K562 (cell line): ENCODE measurements around the gene QPCT. TPM values are rescaled to one million over a fixed set of nuclear protein-coding genes. Genes with fewer than 3 reads are reported as not detected.
A peak's percentile ranks its signal among the peaks of the same experiment; 100 is the strongest.

Source experiments
- ATAC-seq: fragments of 200-7000 bp; cut with Tn5 transposase; 3 replicates; pipeline ENCODE4 v1.9.1; 2020; ENCODE audit warnings: moderate library complexity
- BruUV-seq: library from RNA; stranded (reverse); fragments of 400-500 nt; replicated peaks from 2 replicates; lab custom pipeline; 2021; lab: Mats Ljungman, UMichigan
- CTCF ChIA-PET: fragments of 300-600 bp; formaldehyde crosslinking; extraction: SDS; loops from one replicate; lab custom pipeline; 2021; ENCODE audit warnings: low intra/inter-chr PET ratio; lab: Yijun Ruan, JAX
- POLR2A ChIA-PET: fragments of 300-600, 350-650 bp; sonication (Branson Sonifier 250); formaldehyde crosslinking; extraction: SDS; loops from one replicate; lab custom pipeline; 2021; ENCODE audit warnings: antibody characterized with exemption, inconsistent platforms; lab: Yijun Ruan, JAX
- DNase-seq, 4 experiments: peaks; one replicate each; pipeline versions ENCODE4 v3.0.0 to v3.0.0-alpha.2; 2011 to 2018; ENCODE audit warnings: low spot score in 3 of 4, mixed read lengths in 3 of 4; ENCODE audit errors: extremely low read depth in 1 of 4
- FAIRE-seq: peaks from 2 replicates; lab custom pipeline; 2011; peaks lifted over from hg19 to GRCh38; lab: Jason Lieb, UNC
- H2AFZ ChIP-seq: 2 replicates; pipeline ENCODE4 v1.6.0; 2011; ENCODE audit warnings: low read depth, low read length, control low read depth, inconsistent platforms
- H3K27ac ChIP-seq: fragments of 200-600 bp; 3 replicates; pipeline ENCODE4 v1.8.0; 2011; ENCODE audit warnings: low read depth, mild to moderate bottlenecking, control low read depth, inconsistent platforms, low read length, moderate library complexity, mixed read lengths; ENCODE audit errors: extremely low read depth
- H3K27me3 ChIP-seq, 2 experiments: fragments of 300-600 bp in 1 of 2; 2 replicates in 1 of 2; 3 replicates in 1 of 2; pipeline versions ENCODE4 v1.6.0 to v1.8.0; 2011; ENCODE audit warnings: inconsistent platforms in 2 of 2, low read length in 2 of 2, mild to moderate bottlenecking in 1 of 2, mixed read lengths in 1 of 2, moderate library complexity in 1 of 2; ENCODE audit not compliant: control insufficient read depth in 2 of 2, insufficient read depth in 2 of 2
- H3K36me3 ChIP-seq: fragments of 300-600 bp; 3 replicates; pipeline ENCODE4 v1.8.0; 2011; ENCODE audit warnings: mild to moderate bottlenecking, low read length, inconsistent platforms; ENCODE audit not compliant: control insufficient read depth, insufficient read depth
- H3K4me1 ChIP-seq, 2 experiments: fragments of 200-600 bp in 1 of 2; replicated peaks in 1 of 2; 2 replicates in 1 of 2; 3 replicates in 1 of 2; pipeline versions ENCODE4 v1.5.1 to v1.8.0; 2011; ENCODE audit warnings: inconsistent platforms in 2 of 2, low read length in 2 of 2, mild to moderate bottlenecking in 1 of 2, mixed read lengths in 1 of 2, moderate library complexity in 1 of 2; ENCODE audit not compliant: control insufficient read depth in 2 of 2, insufficient read depth in 2 of 2
- H3K4me2 ChIP-seq: 2 replicates; pipeline ENCODE4 v1.6.1; 2011; ENCODE audit warnings: low read length, control low read depth, inconsistent platforms, mixed read lengths; ENCODE audit not compliant: insufficient read depth
- H3K4me3 ChIP-seq: fragments of 200-600 bp; sonication (generic), shearing (Covaris generic); 2 replicates; pipeline ENCODE4 v1.5.1; 2016; ENCODE audit warnings: control low read depth, inconsistent platforms
- H3K79me2 ChIP-seq: fragments of 200-600 bp; 3 replicates; pipeline ENCODE4 v1.8.0; 2011; ENCODE audit warnings: low read length, inconsistent platforms; ENCODE audit not compliant: control insufficient read depth, insufficient read depth
- H3K9ac ChIP-seq, 2 experiments: 2 replicates each; pipeline versions ENCODE4 v1.6.0 to v1.6.1; 2011; ENCODE audit warnings: low read depth in 2 of 2, low read length in 2 of 2, control low read depth in 1 of 2, inconsistent platforms in 1 of 2, mild to moderate bottlenecking in 1 of 2, mixed read lengths in 1 of 2; ENCODE audit not compliant: insufficient read depth in 1 of 2
- H3K9me1 ChIP-seq: one replicate; pipeline ENCODE4 v1.6.0; 2011; ENCODE audit warnings: inconsistent platforms, mild to moderate bottlenecking, low read length, moderate library complexity; ENCODE audit not compliant: control insufficient read depth, insufficient read depth
- H3K9me3 ChIP-seq: replicated peaks from 2 replicates; pipeline ENCODE4 v1.5.1; 2011; ENCODE audit warnings: low read depth, low read length, inconsistent platforms; ENCODE audit not compliant: control insufficient read depth, insufficient read depth
- H4K20me1 ChIP-seq: replicated peaks from 2 replicates; pipeline ENCODE4 v1.6.1; 2011; ENCODE audit warnings: low read length, inconsistent platforms, mixed read lengths; ENCODE audit not compliant: control insufficient read depth, insufficient read depth
- ASH1L ChIP-seq: fragments of 450-650 bp; IDR thresholded peaks from 2 replicates; pipeline ENCODE4 v1.6.1; 2018; ENCODE audit warnings: borderline replicate concordance, mild to moderate bottlenecking, low read depth; ENCODE audit not compliant: partially characterized antibody
- ETS1 ChIP-seq: conservative IDR thresholded peaks from 2 replicates; pipeline ENCODE4 v1.6.1; 2011; ENCODE audit warnings: low read depth, mild to moderate bottlenecking, low read length; ENCODE audit not compliant: control insufficient read depth
- ETV5 ChIP-seq: sonication (generic); formaldehyde crosslinking; IDR thresholded peaks from 2 replicates; pipeline ENCODE4 v1.4.0; 2020; ENCODE audit warnings: low read depth, mild to moderate bottlenecking, missing genetic modification reagents
- HOXB6 ChIP-seq: fragments of 250-450 bp; sonication (Bioruptor Pico); IDR thresholded peaks from 2 replicates; pipeline ENCODE4 v1.5.1; 2022; ENCODE audit warnings: mild to moderate bottlenecking, borderline replicate concordance
- NFE2 ChIP-seq: IDR thresholded peaks from 2 replicates; pipeline ENCODE4 v1.6.1; 2014; ENCODE audit warnings: antibody characterized with exemption, low read depth
- RAD21 ChIP-seq, 2 experiments: fragments of 250-450 bp in 1 of 2; fragments of 450-650 bp in 1 of 2; sonication (Bioruptor Pico) in 1 of 2; formaldehyde crosslinking in 1 of 2; IDR thresholded peaks in 1 of 2; conservative IDR thresholded peaks in 1 of 2; 2 replicates each; pipeline versions ENCODE4 v1.4.0 to v1.8.0; 2020 to 2022; ENCODE audit warnings: mild to moderate bottlenecking in 2 of 2, moderate library complexity in 1 of 2
- ZBTB12 ChIP-seq: fragments of 250-450 bp; sonication (Bioruptor Pico); IDR thresholded peaks from 2 replicates; pipeline ENCODE4 v1.4.0; 2020
- ZFX ChIP-seq: sonication (generic); formaldehyde crosslinking; IDR thresholded peaks from 2 replicates; pipeline ENCODE4 v1.8.0; 2022; ENCODE audit warnings: mild to moderate bottlenecking, missing genetic modification reagents, moderate library complexity
- ZNF134 ChIP-seq: fragments of 250-450 bp; sonication (Bioruptor Pico); conservative IDR thresholded peaks from 2 replicates; pipeline ENCODE4 v1.4.0; 2020
- WGBS: fragments of 100-300 bp; shearing (Covaris generic); methylation state at CpG from one replicate; pipeline ENCODE4 v1.1.6; 2016; ENCODE audit warnings: low coverage, mixed read lengths; ENCODE audit not compliant: insufficient coverage; ENCODE audit errors: missing lambda C conversion rate; 5-methylcytosine and 5-hydroxymethylcytosine counted together
- in situ Hi-C: fragments of 300-500 bp; cut with MboI; formaldehyde crosslinking; loops from 4 replicates; pipeline ENCODE4 v1.15.0; 2018; ENCODE audit warnings: inconsistent platforms, mixed read lengths
- intact Hi-C: fragments of 100-400 bp; cut with micrococcal nuclease; formaldehyde crosslinking; loops from 2 replicates; pipeline ENCODE4 v1.14.2; 2022
- polyA plus RNA-seq, 8 experiments: library from polyadenylated mRNA; depleted of rRNA in 4 of 8; stranded (reverse) in 5 of 8; unstranded in 3 of 8; fragments of >200 nt; fragmentation: Nextera tagmentation in 2 of 8; fragmentation: Illumina TruSeq in 1 of 8; extraction: Ambion mirVana in 2 of 8; extraction: Trizol in 1 of 8; gene quantifications; 2 replicates each; pipeline versions ENCODE4 v1.2.1 to v1.2.3, GENCODE V29; 2011 to 2014; ENCODE audit warnings: inconsistent platforms in 1 of 8, missing spikeins in 1 of 8
- total RNA-seq, 7 experiments: library from RNA; depleted of rRNA in 6 of 7; stranded (reverse); fragments of >200 nt in 6 of 7; fragmentation: Illumina TruSeq in 2 of 7; extraction: Trizol in 2 of 7; gene quantifications; 2 replicates each; pipeline versions ENCODE4 v1.2.1 to v1.2.3, GENCODE V29; 2011 to 2021; ENCODE audit warnings: low replicate concordance in 1 of 7
- TF ChIP-seq, protein P1 (sequence below): fragments of 450-650 bp; IDR thresholded peaks from 2 replicates; pipeline ENCODE4 v1.6.1; 2014; ENCODE audit warnings: low read depth, mild to moderate bottlenecking, moderate library complexity, borderline replicate concordance

The QPCT gene
- total and polyA plus RNA-seq, 9 of the 15 experiments (the other 6 are each of a cell fraction or from before 2014, with no cell fraction given), result 0.07 TPM; not detected in 8

- peak; percentile 98 to 99 for TF ChIP-seq RAD21 (CRISPR knock-in tag; conservative IDR thresholded peaks at IDR 0.05 in 1 of 2, IDR thresholded peaks at IDR 0.05 in 1 of 2)
Measured at GRCh38 chr2:37414470-37414949, 70.1 kb downstream of the QPCT start (continued).

DNA sequence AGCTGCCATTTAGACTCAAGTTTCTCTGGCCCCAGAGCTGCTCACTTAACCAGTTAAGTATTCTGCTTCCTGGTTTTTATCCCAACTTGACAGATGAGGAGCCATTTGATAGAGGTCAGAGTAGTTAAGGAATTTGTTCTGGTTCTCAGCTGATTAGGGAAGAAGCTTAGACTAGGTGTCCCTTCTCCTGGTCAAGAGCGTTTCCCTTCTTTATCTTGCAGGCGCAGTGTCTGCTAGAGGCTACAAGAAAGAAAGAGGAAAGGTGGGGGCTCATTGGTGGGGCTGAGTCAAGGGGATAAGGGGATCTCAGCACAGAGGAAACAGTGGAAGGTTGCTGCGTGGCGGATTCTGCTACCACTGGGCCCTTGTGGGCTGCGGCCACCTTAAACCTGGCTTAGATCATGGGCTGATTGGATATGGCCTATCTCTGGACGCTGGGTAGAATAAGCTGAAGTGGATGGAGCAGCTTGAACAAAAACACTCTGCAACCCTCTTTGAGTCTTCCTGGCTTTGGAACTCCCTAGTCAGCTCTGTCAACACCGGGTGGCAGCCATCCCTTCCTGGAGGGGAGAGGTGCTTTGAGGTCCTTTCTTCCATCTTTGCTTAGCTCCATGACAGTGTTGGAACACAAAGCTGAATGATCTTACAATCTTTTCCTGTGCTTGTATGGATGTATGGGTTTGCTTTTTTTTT is 70.8 kb downstream of the QPCT start:
- Histone ChIP-seq H3K36me3 (no peaks in the 10 kb centered on the region), H3K9ac (no peak overlapping the region; a peak in 1 of 4 replicates), H3K4me1 (peaks cover 3 to 15% of the 10 kb centered on the region in 2 experiments; a peak in 2 of 5 replicates), H2AFZ (peak overlapping the region; percentile 18), H4K20me1 (no peaks in the 10 kb centered on the region), H3K9me1 (peaks cover 3% of the 10 kb centered on the region), H3K4me3 (no peak overlapping the region), H3K4me2 (peak overlapping the region; percentile 69), H3K9me3 (no peaks in the 10 kb centered on the region), H3K27ac (peak overlapping the region; percentile 34; the same call in 1 of the 3 replicates), H3K27me3 (no peaks in the 10 kb centered on the region; a peak in 1 of 5 replicates), H3K79me2 (no peaks in the 10 kb centered on the region)
- ChIA-PET POLR2A (interaction anchor here (0.6 to 1.7 kb wide), 5 partner anchors 10 to 432 kb away, joined by 3 to 5 read pairs (median 3); no protein-coding TSS in a partner anchor), CTCF (interaction anchor here (0.6 to 2.6 kb wide), 6 partner anchors 20 to 463 kb away, joined by 3 to 30 read pairs (median 6); no protein-coding TSS in a partner anchor)
- intact Hi-C loops (loop anchor here (1.0 to 10.0 kb wide), 2 partner anchors 120 to 160 kb away; no protein-coding TSS in a partner anchor), in situ Hi-C loops (loop anchor here (5.0 kb wide), 1 partner anchor 37 kb away; no protein-coding TSS in a partner anchor)
- DNase-seq (peak; percentile 20 to 84 (median 48)), ATAC-seq (peak; percentile 79), FAIRE-seq (peak; percentile 86)
- WGBS, result 4% methylated on average over 6 of the region's 7 CpGs
- no TSS peak for BruUV-seq
- TF ChIP-seq, protein P1, sequence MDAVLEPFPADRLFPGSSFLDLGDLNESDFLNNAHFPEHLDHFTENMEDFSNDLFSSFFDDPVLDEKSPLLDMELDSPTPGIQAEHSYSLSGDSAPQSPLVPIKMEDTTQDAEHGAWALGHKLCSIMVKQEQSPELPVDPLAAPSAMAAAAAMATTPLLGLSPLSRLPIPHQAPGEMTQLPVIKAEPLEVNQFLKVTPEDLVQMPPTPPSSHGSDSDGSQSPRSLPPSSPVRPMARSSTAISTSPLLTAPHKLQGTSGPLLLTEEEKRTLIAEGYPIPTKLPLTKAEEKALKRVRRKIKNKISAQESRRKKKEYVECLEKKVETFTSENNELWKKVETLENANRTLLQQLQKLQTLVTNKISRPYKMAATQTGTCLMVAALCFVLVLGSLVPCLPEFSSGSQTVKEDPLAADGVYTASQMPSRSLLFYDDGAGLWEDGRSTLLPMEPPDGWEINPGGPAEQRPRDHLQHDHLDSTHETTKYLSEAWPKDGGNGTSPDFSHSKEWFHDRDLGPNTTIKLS, result no peak
- TF ChIP-seq ETV5 (CRISPR knock-in tag), result no peak
- no peak for TF ChIP-seq ZFX
- no peak for TF ChIP-seq ZBTB12 (CRISPR knock-in tag)
- TF ChIP-seq HOXB6 (CRISPR knock-in tag), result no peak
- no peak for TF ChIP-seq ETS1
- 0 out of 2 replicates have a peak, but pooled peaks have one; percentile 32 for TF ChIP-seq ZNF134 (CRISPR knock-in tag)
- TF ChIP-seq NFE2, result no peak
- TF ChIP-seq ASH1L, result no peak
